DMS53 treated with DMSO at 0.1 percent for 48 hours (cell line): ENCODE measurements around the gene MFAP4.

ENCODE experiments used
- DNase-seq: peaks from one replicate; lab custom pipeline; 2025; ENCODE audit not compliant: unreplicated experiment; lab: John Stamatoyannopoulos, UW

Gene MFAP4

DNA sequence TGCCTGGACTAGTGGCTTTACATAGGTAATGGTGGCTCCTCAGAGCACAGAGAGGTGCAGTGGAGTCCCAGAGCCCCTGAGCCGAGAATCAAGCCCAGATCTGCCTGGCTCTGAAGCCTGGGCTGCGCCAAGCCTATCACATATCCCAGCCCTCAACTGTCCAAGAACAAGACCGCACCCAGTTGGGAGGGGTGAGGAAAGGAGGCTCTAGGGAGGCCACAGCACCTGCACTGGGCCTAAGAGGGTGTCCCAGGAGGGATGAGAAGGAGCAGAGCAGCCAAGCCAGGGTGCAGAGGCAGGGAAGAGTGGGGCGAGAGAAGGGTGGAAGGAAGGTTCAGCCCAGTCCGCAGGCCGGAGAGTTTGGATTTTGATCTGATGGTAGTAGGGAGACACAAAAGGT lies 23.1 kb upstream of the MFAP4 start:
- no peak for DNase-seq

DNA sequence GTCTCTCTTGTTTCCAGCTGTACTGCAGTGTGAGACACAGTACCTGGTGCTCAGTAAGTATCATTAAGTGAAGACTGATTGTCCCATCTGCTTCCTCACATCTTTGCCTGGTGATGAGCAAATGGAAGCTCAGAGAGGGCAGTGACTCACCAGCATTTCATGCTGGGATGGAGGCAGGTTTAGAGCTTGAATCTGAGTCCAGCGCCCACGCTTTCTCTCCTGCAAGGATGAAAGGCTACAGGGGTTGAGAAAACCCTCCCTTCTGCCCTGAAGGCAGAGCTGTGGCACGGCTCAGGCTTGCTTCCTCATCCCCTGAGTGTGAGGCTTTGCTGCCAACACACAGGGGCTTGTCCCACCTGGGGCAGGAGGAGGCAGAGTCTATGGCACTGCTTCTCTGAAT lies 22.5 kb upstream of the MFAP4 start:
- no peak for DNase-seq

DNA sequence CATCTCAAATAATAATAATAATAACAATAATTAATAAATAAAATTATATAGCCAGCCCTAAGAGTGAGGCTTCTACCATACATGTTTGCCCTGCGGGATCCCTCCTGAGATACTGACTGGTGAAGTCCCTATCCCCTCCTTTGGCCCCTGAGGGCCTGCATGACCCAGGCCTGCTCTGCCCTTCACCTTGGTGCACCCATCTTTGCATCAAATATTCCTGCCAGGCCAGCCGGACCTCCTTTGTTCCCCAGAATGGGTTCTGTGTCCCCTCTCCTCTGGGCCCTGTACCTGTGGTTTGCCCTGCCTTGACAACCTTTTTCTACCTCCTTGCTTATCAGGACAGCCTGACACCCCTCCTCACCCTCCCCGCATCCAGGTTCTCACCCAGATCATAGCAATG lies 22.1 kb upstream of the MFAP4 start:
- DNase-seq: no peak

GRCh38 chr17:19408346-19408710 lies 21.3 kb upstream of the MFAP4 start:
- DNase-seq: no peak

DNA sequence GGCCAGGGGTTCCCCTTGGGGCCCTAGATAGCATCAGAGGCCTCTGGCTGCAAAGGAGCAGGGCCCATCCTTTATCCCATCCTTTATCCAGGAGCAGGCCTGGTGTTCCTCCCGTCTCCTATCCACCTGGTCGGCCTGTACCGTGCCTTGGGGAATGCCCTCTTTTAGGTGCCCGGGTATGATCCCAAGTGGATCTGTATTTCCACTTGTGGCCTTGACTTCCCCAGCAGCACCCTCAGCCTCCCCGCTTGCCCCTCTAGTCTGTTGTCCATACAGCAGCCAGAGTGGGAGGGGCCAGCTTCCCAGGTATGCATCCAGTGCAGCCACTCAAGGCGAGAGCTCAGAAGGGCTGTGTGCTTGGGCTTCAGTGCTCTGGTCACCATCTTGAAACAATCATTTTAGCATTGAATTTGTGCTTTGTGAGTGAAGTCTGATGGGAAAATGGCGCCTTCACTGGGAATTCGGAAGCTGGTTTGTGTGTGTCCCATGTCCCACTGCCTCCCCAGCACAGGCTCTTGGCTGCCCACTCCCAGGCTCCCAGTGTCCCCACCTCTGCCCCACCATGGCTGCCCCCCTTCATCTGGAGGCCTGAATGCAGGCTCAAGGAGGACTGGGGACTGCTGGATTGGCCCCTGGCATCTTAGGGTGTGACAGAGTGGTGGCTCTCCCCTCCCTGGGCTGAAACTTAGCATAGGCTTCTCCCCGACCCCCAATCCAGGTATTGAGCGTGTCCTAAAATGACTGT lies 20.8 kb upstream of the MFAP4 start:
- no peak for DNase-seq

DNA sequence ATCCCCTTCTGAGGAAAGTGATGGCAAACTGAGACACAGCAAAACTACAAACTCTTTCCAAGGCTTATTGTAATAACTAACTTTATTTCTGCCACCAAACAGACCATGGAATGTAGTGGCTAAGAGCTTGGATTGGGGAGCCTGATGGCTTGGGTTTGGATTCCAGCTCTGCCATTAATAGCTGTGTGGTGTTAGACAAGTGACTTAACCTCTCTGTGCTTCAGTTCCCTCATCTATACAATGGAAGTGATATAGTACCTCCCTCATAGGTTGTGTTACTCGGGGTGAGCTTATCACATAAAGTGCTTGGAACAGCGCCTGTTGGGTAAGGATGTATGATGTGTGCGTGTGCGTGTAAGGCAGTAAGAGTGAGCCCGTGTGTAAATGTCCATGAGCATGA lies 18.1 kb upstream of the MFAP4 start:
- DNase-seq: no peak

DNA sequence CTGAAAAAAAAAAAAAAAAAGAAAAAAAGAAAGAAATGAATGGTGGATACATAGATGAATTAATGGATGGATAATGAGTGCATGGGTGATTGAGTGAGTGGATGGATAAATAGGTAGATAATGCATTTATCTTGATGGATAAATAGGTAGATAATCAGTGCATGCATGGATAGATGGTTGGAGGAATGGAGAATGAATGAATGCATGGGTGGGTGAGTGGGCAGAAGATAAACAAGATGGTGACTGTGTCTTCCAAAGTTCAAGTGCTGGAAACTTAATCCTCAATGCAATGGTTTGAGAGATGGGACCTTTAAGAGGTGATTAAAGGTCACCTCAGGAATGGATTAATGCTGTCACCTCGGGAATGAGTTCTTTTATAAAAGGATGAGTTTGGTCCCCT lies 17.3 kb upstream of the MFAP4 start:
- DNase-seq: no peak

DNA sequence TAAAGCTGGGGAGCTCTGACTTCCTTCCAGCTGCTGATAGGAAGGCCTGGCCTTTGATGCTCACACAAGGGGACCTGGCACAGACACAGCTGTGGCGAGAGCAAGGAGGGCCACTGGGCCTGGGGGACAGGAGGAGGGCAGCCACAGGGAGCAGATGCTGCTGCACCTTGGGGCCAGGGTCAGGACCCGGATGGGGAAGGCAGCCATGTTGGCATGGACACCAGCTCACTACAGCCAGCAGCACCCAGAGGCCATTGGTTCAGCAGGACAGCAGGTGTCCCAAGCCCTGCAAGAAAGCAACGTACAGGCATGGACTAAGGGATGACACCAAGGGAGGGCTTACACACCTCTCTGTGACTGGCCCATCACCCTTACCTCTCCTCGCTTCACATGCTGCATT lies 16.0 kb upstream of the MFAP4 start:
- DNase-seq: no peak

GRCh38 chr17:19402171-19402570 lies 15.2 kb upstream of the MFAP4 start:
- DNase-seq: no peak

DNA sequence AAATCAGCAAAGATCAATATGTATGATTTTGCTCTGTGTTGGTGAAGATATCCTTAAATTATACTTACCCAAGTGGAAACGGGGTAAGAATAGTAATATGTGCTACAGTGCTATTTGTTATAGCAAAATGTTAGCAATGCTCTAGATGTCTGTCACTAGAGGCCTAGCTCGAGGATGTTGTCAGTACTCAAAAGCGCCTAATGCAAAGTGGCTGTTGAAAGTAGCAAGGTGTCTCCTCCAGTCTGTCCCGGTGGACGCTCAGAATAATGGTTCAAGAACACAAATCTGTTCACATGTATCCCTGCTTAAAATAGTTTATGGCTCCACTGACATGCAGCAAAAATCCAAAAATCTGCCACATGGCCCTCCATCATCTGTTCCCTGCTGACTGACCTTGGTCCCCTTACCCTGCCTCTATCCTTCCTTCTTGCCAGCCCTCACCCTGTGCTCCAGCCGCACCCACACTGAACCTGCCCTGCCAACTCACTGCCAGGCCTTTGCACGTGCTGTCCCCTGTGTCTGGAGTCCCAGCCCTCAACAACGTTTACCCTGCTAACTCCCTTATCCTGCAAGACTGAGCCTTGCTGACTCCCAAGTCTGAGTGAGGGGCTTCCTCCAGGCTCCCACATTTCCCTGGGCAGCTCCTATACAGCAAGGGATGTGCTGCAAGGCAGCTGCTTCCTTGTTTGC lies 14.5 kb upstream of the MFAP4 start:
- no peak for DNase-seq

DNA sequence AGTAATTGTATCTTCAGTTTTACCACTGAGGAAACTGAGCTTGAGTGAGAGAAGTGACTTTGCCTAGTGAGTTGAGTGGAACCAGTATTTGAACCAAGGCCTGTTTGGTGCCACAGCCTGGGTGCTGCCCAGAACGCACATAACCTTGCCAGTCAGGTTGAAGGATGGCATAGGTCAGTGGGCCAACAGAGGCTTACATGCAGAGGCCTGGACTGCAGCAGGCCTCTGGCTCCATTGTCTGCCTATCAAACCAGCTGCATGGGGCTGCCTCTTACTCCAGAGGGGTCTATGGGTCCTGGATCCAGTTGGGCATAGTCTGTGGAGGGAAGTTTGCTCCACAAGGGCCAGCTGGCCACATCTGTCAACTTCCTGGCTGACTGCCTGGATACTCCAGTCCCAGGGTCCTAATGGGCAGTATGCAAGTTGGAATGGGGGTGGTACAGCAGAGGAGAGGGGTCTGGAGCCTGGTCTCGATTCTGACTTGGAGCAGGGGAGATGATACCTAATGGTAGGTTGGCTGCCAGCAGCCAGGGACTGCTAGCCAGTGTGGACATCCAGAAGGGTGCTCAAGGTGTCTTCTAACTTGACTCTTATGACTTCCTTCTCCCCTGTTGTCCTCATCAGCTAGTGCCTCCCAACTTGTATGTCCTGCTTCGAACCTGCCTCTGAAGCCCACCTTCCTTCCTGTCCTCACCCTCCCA lies 12.9 kb upstream of the MFAP4 start:
- no peak for DNase-seq

GRCh38 chr17:19398301-19399181 lies 11.6 kb upstream of the MFAP4 start:
- no peak for DNase-seq

DNA sequence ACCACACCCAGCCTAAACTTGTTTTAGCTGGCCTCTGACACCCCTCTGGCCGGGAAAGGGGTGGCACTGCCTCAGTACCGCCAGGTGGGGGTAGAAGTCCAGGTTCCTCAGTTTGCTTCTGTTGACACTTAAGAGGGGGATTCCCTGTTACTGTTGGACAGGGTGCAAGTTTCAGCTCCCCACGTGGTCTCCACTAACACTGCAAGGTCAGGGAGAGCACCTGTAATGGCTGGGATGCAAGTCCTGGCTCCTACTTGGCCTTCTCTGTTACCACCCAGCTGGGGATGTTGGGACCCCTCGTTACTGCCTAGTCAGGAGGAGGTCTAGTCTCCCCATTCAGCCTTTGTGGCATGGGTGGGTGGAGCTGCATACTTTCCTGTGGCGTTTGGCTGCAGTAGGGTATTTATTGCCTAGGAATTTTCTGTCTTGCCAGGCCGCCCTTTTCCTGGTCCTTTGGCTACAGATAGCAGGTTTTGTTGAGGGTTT lies 10.6 kb upstream of the MFAP4 start:
- DNase-seq: no peak

- no peak for DNase-seq
These were observed 5.3 kb upstream of the MFAP4 start for GRCh38 chr17:19392303-19392702.

- DNase-seq: no peak
These were observed 4.4 kb upstream of the MFAP4 start for GRCh38 chr17:19391432-19391831.

DNA sequence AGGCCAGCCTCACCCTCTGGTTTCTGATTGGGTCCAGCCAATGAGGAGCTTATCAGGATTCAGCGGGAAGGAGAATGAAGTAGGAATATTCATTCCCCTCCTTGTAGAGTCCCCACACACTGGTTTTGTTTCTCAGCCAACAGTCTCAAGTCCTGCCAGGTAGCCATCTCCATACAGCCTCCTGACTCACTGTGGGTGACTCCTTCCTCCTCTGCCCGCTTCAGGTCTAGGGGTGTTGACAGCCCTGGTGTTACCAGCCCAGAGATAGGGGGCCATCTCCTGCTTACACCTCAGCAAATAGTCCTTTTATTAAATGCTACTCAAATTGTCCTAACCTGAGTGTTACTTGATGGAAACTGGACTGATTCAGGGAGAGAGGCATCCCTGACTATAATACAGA lies 4.0 kb upstream of the MFAP4 start:
- DNase-seq: no peak

- DNase-seq: no peak
These were observed 2.1 kb upstream of the MFAP4 start for GRCh38 chr17:19388791-19389785.

GRCh38 chr17:19387921-19388521 lies 1.0 kb upstream of the MFAP4 start:
- no peak for DNase-seq

GRCh38 chr17:19386051-19386929 lies 700 bp downstream of the MFAP4 start:
- no peak for DNase-seq
